Ovary (tissue), 9 donors: ENCODE measurements around the gene MAFF. TPM values are rescaled to one million over a fixed set of nuclear protein-coding genes. Genes with fewer than 3 reads are reported as not detected.

Source experiments
- DNase-seq, 5 donors: peaks; one replicate each; pipeline ENCODE4 v3.0.0-alpha.2; 2019 to 2020
- H3K27ac ChIP-seq, 2 donors: fragments of 200-600 bp; one replicate each; pipeline versions ENCODE4 v1.5.1 to v1.8.0; 2019 to 2022
- H3K27me3 ChIP-seq: fragments of 200-600 bp; one replicate; pipeline ENCODE4 v1.8.0; 2022
- H3K36me3 ChIP-seq: fragments of 200-600 bp; sonication (generic); one replicate; pipeline ENCODE4 v1.5.1; 2019
- H3K4me1 ChIP-seq: one replicate; pipeline ENCODE4 v1.8.1; 2013; ENCODE audit warnings: mild to moderate bottlenecking, moderate library complexity; ENCODE audit not compliant: insufficient read depth
- H3K4me3 ChIP-seq: fragments of 200-600 bp; sonication (generic); one replicate; pipeline ENCODE4 v1.5.1; 2017
- H3K9me3 ChIP-seq, 2 donors: fragments of 200-600 bp in 1 of 2; sonication (generic) in 1 of 2; one replicate each; pipeline versions ENCODE4 v1.5.1 to v1.8.1; 2013 to 2019; ENCODE audit warnings: mild to moderate bottlenecking in 1 of 2, moderate library complexity in 1 of 2
- CTCF ChIP-seq, 3 donors: fragments of 450-650 bp in 2 of 3; fragments of 200-600 bp in 1 of 3; IDR thresholded peaks; one replicate each; pipeline versions ENCODE4 v1.5.1 to v1.8.0; 2016 to 2022; ENCODE audit warnings: antibody characterized with exemption in 3 of 3, mild to moderate bottlenecking in 1 of 3
- POLR2A ChIP-seq: fragments of 450-650 bp; IDR thresholded peaks from one replicate; pipeline ENCODE4 v1.6.1; 2017; ENCODE audit warnings: antibody characterized with exemption, mild to moderate bottlenecking, moderate library complexity
- WGBS, 3 donors: extraction: QIAGEN DNeasy Blood & Tissue Kit in 1 of 3; methylation state at CpG; one replicate each; pipeline versions ENCODE4 v1.1.5 to v1.1.7; 2013 to 2017; 5-methylcytosine and 5-hydroxymethylcytosine counted together
- intact Hi-C, 4 donors: fragments of 100-400 bp; cut with DNase I; formaldehyde crosslinking; loops; one replicate each; pipeline versions ENCODE4 v1.11.0 to v1.15.1; 2022 to 2023
- polyA plus RNA-seq, 2 donors: library from polyadenylated mRNA; stranded (reverse); fragments of 200-250 nt in 1 of 2; fragments of 350-450 nt in 1 of 2; fragmentation: Illumina TruSeq in 1 of 2; extraction: RNeasy Lipid Tissue Mini Kit (QIAGEN cat#74804) in 1 of 2; gene quantifications; one replicate each; pipeline ENCODE4 v1.2.3, GENCODE V29; 2013 to 2014
- small RNA-seq: library from RNA; depleted of rRNA; stranded (forward); fragments of <200 nt; gene quantifications from one replicate; pipeline ENCODE3, GENCODE V24; 2016
- total RNA-seq, 7 donors: library from RNA; depleted of rRNA in 2 of 7; stranded (reverse); fragments of >200 nt in 2 of 7; fragmentation: NEBNext Ultra II Directional in 3 of 7; extraction: Animal tissue kit (Norgen Biotek cat#: 25700) in 3 of 7; gene quantifications; one replicate each; pipeline versions ENCODE4 v1.1.0 to v1.2.4, GENCODE V29; 2016 to 2023
- donor health status: DM: no; HTN: no; CAD: no; lungs with moderate emphysema.
- donor health status: DM: no; HTN: no; CAD: no.
- donor health status: Bipolar disorder and iron deficiency.
- donor health status: DM: yes; HTN: yes; CAD: no.
- donor health status: DM: no; HTN: no; CAD: no.
- donor health status: DM: yes; HTN: yes; CAD: no.

MAFF gene
- total and polyA plus RNA-seq, 9 donors = 13.3 to 153 (median 19.4) TPM

DNA sequence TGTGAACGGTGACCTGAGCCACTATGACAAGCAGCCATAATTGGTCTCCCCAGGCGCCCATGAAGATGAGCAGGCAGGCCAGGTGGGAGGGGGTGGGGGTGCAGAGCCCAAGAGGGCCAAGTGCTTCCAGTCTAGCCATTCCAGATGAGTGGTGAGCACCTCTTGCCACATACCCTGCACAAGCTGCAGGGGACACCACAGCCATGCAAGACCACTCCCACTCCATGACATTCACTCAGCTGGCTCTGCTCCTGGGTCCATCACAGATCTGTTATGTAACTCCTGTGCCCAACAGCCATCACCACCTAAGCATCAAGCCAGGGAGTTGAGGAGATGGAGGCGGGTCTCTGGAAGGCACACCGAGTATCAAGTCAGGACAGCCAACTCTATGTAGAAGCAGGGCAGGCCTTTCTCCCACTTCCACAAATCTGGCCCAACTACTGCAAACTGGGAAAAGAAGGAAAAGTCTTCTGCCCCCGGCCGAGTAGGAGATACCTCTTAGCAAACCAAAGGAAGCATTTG is 62.6 kb downstream of the MAFF start:
- TF ChIP-seq CTCF (IDR thresholded peaks at IDR 0.05) (no peak), POLR2A (no peak)
- Histone ChIP-seq H3K27me3 (no peaks in the 10 kb centered on the region), H3K4me1 (peaks cover 23% of the 10 kb centered on the region), H3K4me3 (no peak overlapping the region), H3K27ac (no peak overlapping the region), H3K36me3 (no peaks in the 10 kb centered on the region), H3K9me3 (no peaks in the 10 kb centered on the region)
- no peak for DNase-seq
- intact Hi-C loops = loop anchor here in 2 of 4 donors (5.0 to 10.0 kb wide), 3 partner anchors 53 to 90 kb away; partner anchors contain the start of genes CSNK1E (in 1 of the 2) and MAFF (in 1 of the 2)
- WGBS, 3 donors = 86 to 91% (median 86%) methylated on average over 6 of the region's 6 CpGs

Small RNA genes lying within 50 kb of the gene (small RNA-seq; reads per million reads assigned to genes)
- not detected for gene RN7SL704P

Other genes with a start within 250 kb of the MAFF start
- gene C22orf23, start 248.4 kb upstream of the MAFF start, total RNA-seq = 1 to 10 TPM in 3 of 7 donors, under 1 TPM in 4; 0.28 to 2.6 (median 0.77) TPM
- under 1 TPM; 0.41 to 0.87 TPM for gene C22orf23, start 248.4 kb upstream of the MAFF start, polyA plus RNA-seq
- gene POLR2F, start 248.3 kb upstream of the MAFF start, total RNA-seq = 10 to 100 TPM; 54.8 to 87.9 (median 65.2) TPM
- gene POLR2F, start 248.3 kb upstream of the MAFF start, polyA plus RNA-seq = 100 to 1,000 TPM in 1 of 2 donors, 10 to 100 TPM in 1; 40.3 to 101 TPM
- gene SOX10, start 217.4 kb upstream of the MAFF start, total RNA-seq = 1 to 10 TPM in 3 of 7 donors, under 1 TPM in 2, not detected in 2; 0.11 to 3.2 (median 1.3) TPM
- gene SOX10, start 217.4 kb upstream of the MAFF start, polyA plus RNA-seq = 1 to 10 TPM in 1 of 2 donors, under 1 TPM in 1; 0.61 to 1.9 TPM
- 10 to 100 TPM; 26.0 to 47.7 (median 35.1) TPM for gene PICK1, start 144.6 kb upstream of the MAFF start, total RNA-seq
- gene PICK1, start 144.6 kb upstream of the MAFF start, polyA plus RNA-seq = 10 to 100 TPM; 18.0 to 33.3 TPM
- under 1 TPM in 1 of 7 donors, not detected in 6; 0.52 TPM for gene SLC16A8, start 117.8 kb upstream of the MAFF start, total RNA-seq
- under 1 TPM in 1 of 2 donors, not detected in 1; 0.39 TPM for gene SLC16A8, start 117.8 kb upstream of the MAFF start, polyA plus RNA-seq
- 1 to 10 TPM in 3 of 7 donors, under 1 TPM in 4; 0.40 to 3.1 (median 0.69) TPM for gene BAIAP2L2, start 91.3 kb upstream of the MAFF start, total RNA-seq
- 1 to 10 TPM in 1 of 2 donors, not detected in 1; 1.7 TPM for gene BAIAP2L2, start 91.3 kb upstream of the MAFF start, polyA plus RNA-seq
- gene PLA2G6, start 20.2 kb upstream of the MAFF start, total RNA-seq = 10 to 100 TPM; 22.5 to 60.5 (median 39.4) TPM
- 10 to 100 TPM; 16.4 to 68.4 TPM for gene PLA2G6, start 20.2 kb upstream of the MAFF start, polyA plus RNA-seq
- 10 to 100 TPM; 24.9 to 48.3 (median 38.6) TPM for gene TMEM184B, start 71.0 kb downstream of the MAFF start, total RNA-seq
- 10 to 100 TPM; 15.3 to 30.3 TPM for gene TMEM184B, start 71.0 kb downstream of the MAFF start, polyA plus RNA-seq
- 100 to 1,000 TPM in 5 of 7 donors, 10 to 100 TPM in 2; 73.2 to 161 (median 105) TPM for gene CSNK1E, start 115.4 kb downstream of the MAFF start, total RNA-seq
- 100 to 1,000 TPM in 1 of 2 donors, 10 to 100 TPM in 1; 61.4 to 135 TPM for gene CSNK1E, start 115.4 kb downstream of the MAFF start, polyA plus RNA-seq